Glutamatergic neuron (in vitro differentiated cells): ENCODE data around the gene MLYCD. TPM values are rescaled to one million over a fixed set of nuclear protein-coding genes. Genes with fewer than 3 reads are reported as not detected.
"Not testable (repeated sequence)": the region's sequence is repeated elsewhere in the genome, so short reads cannot be mapped to it uniquely, and the experiment has no call there.

ENCODE experiments used
- DNase-seq: peaks from one replicate; pipeline ENCODE4 v3.0.0; 2022
- H3K27ac Mint-ChIP-seq: one replicate; pipeline ENCODE4 v1.8.0; 2020; ENCODE audit warnings: mild to moderate bottlenecking, mixed read lengths, inconsistent platforms; ENCODE audit not compliant: unreplicated experiment
- H3K27me3 Mint-ChIP-seq: one replicate; pipeline ENCODE4 v1.8.0; 2020; ENCODE audit warnings: mild to moderate bottlenecking, moderate library complexity, mixed read lengths, inconsistent platforms; ENCODE audit not compliant: unreplicated experiment
- H3K36me3 Mint-ChIP-seq: one replicate; pipeline ENCODE4 v1.8.0; 2020; ENCODE audit warnings: mild to moderate bottlenecking, mixed read lengths, inconsistent platforms; ENCODE audit not compliant: unreplicated experiment
- H3K4me1 Mint-ChIP-seq: one replicate; pipeline ENCODE4 v1.8.0; 2020; ENCODE audit warnings: mild to moderate bottlenecking, low read depth, mixed read lengths, inconsistent platforms; ENCODE audit not compliant: unreplicated experiment
- H3K4me3 Mint-ChIP-seq: one replicate; pipeline ENCODE4 v1.8.0; 2020; ENCODE audit warnings: mild to moderate bottlenecking, mixed read lengths, inconsistent platforms; ENCODE audit not compliant: unreplicated experiment
- H3K9me3 Mint-ChIP-seq: one replicate; pipeline ENCODE4 v1.8.0; 2020; ENCODE audit warnings: mild to moderate bottlenecking, moderate library complexity, mixed read lengths, inconsistent platforms; ENCODE audit not compliant: unreplicated experiment
- total RNA-seq: library from RNA; stranded (reverse); fragmentation: NEBNext Ultra II Directional; extraction: Animal tissue kit (Norgen Biotek cat#: 25700); gene quantifications from one replicate; pipeline ENCODE4 v1.2.1, GENCODE V29; 2021; ENCODE audit not compliant: unreplicated experiment
- TF ChIP-seq, protein P1 (sequence below): fragments of 200-600 bp; sonication (generic); IDR thresholded peaks from one replicate; pipeline ENCODE4 v1.5.0; 2021; ENCODE audit not compliant: partially characterized antibody, unreplicated experiment

MLYCD gene
- total RNA-seq, 1 donor from 2014 or later, result 9.5 TPM

DNA sequence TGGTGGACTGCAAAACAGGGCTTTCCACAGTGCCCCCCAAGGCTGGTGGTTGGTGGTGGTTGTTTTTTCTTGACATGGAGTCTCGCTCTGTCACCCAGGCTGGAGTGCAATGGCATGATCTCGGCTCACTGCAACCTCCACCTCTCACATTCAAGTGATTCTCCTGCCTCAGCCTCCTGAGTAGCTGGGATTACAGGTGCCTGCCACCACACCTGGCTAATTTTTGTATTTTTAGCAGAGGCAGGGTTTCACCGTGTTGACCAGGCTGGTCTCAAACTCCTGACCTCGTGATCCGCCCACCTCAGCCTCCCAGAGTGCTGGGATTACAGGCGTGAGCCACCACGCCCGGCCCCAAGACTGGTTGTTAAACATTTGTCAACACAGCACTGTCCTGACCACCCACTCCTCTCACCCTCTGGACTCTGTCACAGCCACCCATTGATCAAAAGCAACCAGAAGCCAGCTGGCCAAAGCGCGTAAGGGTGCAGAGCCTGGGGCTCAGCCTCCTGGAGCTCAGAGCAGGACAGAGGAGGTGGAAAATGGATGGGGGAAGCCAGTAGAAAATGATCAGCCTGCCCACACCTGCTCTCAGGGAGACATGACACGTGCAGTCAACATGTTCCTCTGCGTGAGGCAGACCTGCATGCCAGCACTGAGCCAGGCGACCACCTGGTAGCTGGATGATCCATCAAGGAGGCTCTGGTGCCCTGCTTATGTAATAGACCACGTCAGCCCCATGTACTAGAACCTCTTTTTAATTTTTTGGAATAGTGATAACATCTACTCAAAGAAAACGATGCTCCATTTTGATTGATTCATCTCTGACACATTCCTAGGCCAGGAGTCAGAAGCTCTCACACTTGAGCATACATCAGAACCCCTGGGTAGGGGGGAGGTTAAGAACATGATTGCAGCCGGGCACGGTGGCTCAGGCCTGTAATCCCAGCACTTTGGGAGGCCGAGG lies 39.3 kb downstream of the MLYCD start:
- H3K27me3 Mint-ChIP-seq, result peaks cover 17% of the 10 kb centered on the region
- TF ChIP-seq, protein P1, sequence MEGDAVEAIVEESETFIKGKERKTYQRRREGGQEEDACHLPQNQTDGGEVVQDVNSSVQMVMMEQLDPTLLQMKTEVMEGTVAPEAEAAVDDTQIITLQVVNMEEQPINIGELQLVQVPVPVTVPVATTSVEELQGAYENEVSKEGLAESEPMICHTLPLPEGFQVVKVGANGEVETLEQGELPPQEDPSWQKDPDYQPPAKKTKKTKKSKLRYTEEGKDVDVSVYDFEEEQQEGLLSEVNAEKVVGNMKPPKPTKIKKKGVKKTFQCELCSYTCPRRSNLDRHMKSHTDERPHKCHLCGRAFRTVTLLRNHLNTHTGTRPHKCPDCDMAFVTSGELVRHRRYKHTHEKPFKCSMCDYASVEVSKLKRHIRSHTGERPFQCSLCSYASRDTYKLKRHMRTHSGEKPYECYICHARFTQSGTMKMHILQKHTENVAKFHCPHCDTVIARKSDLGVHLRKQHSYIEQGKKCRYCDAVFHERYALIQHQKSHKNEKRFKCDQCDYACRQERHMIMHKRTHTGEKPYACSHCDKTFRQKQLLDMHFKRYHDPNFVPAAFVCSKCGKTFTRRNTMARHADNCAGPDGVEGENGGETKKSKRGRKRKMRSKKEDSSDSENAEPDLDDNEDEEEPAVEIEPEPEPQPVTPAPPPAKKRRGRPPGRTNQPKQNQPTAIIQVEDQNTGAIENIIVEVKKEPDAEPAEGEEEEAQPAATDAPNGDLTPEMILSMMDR, result no peak
- H3K4me1 Mint-ChIP-seq, result peaks cover 18% of the 10 kb centered on the region
- H3K9me3 Mint-ChIP-seq, result peaks cover 18% of the 10 kb centered on the region
- H3K4me3 Mint-ChIP-seq, result no peak overlapping the region
- H3K27ac Mint-ChIP-seq, result no peak overlapping the region
- no peaks in the 10 kb centered on the region for H3K36me3 Mint-ChIP-seq
- DNase-seq, result no peak

DNA sequence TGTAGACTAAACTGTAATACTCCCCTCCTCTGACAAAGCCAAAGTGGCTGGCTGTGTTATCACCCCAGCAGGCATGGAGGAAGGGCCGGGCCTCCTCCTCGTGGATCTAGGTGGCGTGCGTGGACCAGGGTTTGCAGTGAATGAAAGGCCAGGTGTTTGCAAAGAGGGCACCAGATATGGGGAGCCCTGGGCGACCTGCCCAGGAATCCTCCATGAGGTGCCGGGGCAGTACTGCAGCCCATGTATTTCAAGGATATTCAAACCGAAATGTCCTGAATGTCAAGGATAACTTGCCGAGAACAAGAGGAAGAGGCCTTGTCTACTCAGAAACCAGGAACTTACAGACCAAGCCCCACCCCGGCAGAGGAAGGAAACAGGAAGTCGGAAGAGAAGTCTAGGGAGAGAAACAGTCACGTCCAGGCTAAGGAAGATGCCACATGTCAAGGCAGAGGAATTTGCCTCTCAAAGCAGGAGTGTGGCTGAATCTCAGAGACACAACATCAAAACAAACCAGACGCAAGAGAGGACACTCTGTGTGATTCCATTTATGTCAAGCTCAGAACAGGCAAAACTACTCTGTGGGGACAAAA lies 40.4 kb downstream of the MLYCD start:
- TF ChIP-seq, protein P1, result no peak
- Mint-ChIP-seq H3K9me3 (peaks cover 18% of the 10 kb centered on the region), H3K4me3 (peak overlapping the region; percentile 49), H3K27ac (no peak overlapping the region), H3K4me1 (peaks cover 18% of the 10 kb centered on the region), H3K36me3 (no peaks in the 10 kb centered on the region), H3K27me3 (peaks cover 12% of the 10 kb centered on the region)
- DNase-seq, result no peak

DNA sequence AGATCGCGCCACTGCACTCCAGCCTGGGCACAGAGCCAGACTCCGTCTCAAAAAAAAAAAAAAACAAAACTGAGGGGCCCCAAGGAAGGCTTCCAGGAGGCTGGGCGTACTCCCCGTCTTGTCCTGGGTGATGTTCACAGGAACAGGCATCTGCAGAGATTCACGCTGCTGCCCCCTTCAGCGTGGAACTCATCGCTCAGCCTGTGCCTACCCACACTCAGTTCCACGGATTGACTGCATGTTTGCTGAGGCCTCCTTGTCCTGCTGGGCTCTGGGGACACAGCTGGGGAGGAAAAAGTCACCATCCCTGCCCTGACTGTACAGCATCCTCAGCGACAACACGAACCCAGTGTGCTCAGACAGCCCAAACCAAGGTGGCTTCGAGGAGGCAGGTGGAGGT lies 41.2 kb downstream of the MLYCD start:
- peaks cover 14% of the 10 kb centered on the region for H3K9me3 Mint-ChIP-seq
- H3K4me3 Mint-ChIP-seq, result peak overlapping the region; percentile 2
- no peaks in the 10 kb centered on the region for H3K36me3 Mint-ChIP-seq
- peaks cover 18% of the 10 kb centered on the region for H3K4me1 Mint-ChIP-seq
- peaks cover 15% of the 10 kb centered on the region for H3K27me3 Mint-ChIP-seq
- TF ChIP-seq, protein P1, result no peak
- DNase-seq, result no peak
- no peak overlapping the region for H3K27ac Mint-ChIP-seq

DNA sequence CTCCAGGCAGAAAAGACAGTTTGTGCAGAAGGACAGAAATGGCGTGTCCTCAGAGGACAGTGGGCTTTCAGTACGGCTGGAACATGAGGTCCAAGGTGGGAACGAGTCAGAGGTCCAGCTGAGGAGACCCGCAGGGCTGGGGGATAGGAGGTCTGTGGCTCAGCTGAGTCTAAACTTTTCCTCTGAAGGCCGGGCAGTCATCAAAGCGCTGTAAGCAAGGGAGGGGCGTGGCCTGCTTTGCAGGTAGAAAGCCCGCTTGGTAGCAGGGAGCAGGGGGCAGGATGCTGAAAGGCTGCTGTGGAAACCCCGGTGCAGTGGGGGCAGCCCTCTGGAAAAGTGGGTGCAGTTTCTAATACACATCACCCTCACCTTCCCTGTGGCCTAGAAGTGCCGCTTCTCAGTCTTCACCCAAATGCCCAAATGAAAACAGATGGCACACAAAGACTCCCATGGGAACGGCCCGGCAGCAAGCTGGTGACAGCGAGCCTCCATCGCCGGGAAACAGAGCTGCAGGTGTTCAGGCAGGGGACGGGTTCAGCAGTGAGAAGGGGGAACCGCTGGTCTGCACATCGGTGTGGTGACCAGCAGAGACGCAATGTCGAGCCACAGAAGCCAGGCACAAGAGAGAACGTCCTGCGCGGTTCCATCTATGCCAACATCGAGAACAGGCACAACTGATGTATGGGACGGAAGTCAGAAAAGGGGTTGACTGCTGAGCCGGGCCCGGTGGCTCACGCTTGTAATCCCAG lies 41.9 kb downstream of the MLYCD start:
- Mint-ChIP-seq H3K27me3 (peaks cover 16% of the 10 kb centered on the region), H3K4me3 (peak overlapping the region; percentile 2), H3K27ac (peak overlapping the region; percentile 48), H3K36me3 (no peaks in the 10 kb centered on the region), H3K4me1 (peaks cover 18% of the 10 kb centered on the region), H3K9me3 (peaks cover 14% of the 10 kb centered on the region)
- DNase-seq, result peak; percentile 56
- TF ChIP-seq, protein P1, result no peak

DNA sequence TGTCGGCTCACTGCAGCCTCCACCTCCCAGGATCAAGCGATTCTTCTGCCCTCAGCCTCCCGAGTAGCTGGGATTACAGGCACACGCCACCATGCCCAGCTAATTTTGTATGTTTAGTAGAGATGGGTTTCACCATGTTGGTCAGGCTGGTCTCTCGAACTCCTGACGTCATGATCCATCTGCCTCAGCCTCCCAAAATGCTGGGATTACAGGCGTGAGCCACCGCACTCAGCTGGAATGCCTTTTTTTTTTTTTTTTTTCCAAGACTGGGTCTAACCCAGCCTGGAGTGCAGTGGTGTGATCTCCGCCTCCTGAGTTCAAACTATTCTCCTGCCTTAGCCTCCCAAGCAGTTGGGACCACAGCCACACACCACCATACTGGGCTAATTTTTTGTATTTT lies 42.6 kb downstream of the MLYCD start:
- H3K27me3 Mint-ChIP-seq, result peaks cover 16% of the 10 kb centered on the region
- not testable (repeated sequence) for H3K4me3 Mint-ChIP-seq, H3K36me3 Mint-ChIP-seq, DNase-seq, H3K27ac Mint-ChIP-seq
- peaks cover 18% of the 10 kb centered on the region for H3K4me1 Mint-ChIP-seq
- H3K9me3 Mint-ChIP-seq, result peaks cover 14% of the 10 kb centered on the region
